Endothelial cell of umbilical vein (primary cell): ENCODE measurements around the gene SEC22C.

Experiments used
- CTCF ChIP-seq, 2 donors: IDR thresholded peaks; 1 replicate in 1 of 2; 2 replicates in 1 of 2; pipeline ENCODE4 v1.5.1; 2011; ENCODE audit warnings: low read length in 2 of 2, mild to moderate bottlenecking in 2 of 2, moderate library complexity in 2 of 2, control low read depth in 1 of 2, inconsistent platforms in 1 of 2, low read depth in 1 of 2; ENCODE audit not compliant: insufficient read depth in 1 of 2; ENCODE audit errors: extremely low read depth in 1 of 2
- EZH2 ChIP-seq: IDR thresholded peaks from 2 replicates; pipeline ENCODE4 v1.6.1; 2012; ENCODE audit warnings: borderline replicate concordance, low read depth, mild to moderate bottlenecking, moderate library complexity, low read length, inconsistent platforms; ENCODE audit not compliant: severe bottlenecking
- GATA2 ChIP-seq: IDR thresholded peaks from 2 replicates; pipeline ENCODE4 v1.7.0; 2011; ENCODE audit warnings: low read depth, mild to moderate bottlenecking, moderate library complexity, mixed read lengths, low read length; ENCODE audit not compliant: insufficient read length, insufficient read depth
- JUN ChIP-seq: IDR thresholded peaks from 2 replicates; pipeline ENCODE4 v1.6.1; 2011; ENCODE audit warnings: borderline replicate concordance, low read depth; ENCODE audit not compliant: insufficient read length, insufficient read depth
- MAX ChIP-seq: IDR thresholded peaks from 2 replicates; pipeline ENCODE4 v1.6.1; 2011; ENCODE audit not compliant: insufficient read depth, insufficient read length
- MYC ChIP-seq: IDR thresholded peaks from one replicate; pipeline ENCODE4 v1.6.1; 2011; ENCODE audit warnings: mild to moderate bottlenecking, low read depth, low read length
- POLR2A ChIP-seq: IDR thresholded peaks from 2 replicates; pipeline ENCODE4 v1.6.1; 2012; ENCODE audit warnings: low read depth, mild to moderate bottlenecking, control low read depth, low read length
- POLR2AphosphoS5 ChIP-seq: IDR thresholded peaks from 2 replicates; pipeline ENCODE4 v1.6.1; 2012; ENCODE audit warnings: low read depth, mild to moderate bottlenecking, control low read depth, low read length, moderate library complexity; ENCODE audit not compliant: insufficient read depth

GRCh38 chr3:42602961-42603360 is 21.2 kb upstream of the SEC22C start:
- TF ChIP-seq POLR2A (no peak), CTCF (IDR thresholded peaks at IDR 0.05; ENCODE audit: extremely low read depth in 1 of 2, insufficient read depth in 1 of 2, low read depth in 1 of 2, low read length in 2 of 2) (no peak), EZH2 (no peak), MYC (no peak), POLR2AphosphoS5 (no peak), JUN (no peak), MAX (no peak), GATA2 (no peak)
